Measurements from ENCODE around the gene HMGN1.
"Not testable (repeated sequence)": the region's sequence is repeated elsewhere in the genome, so short reads cannot be mapped to it uniquely, and the experiment has no call there.

HMGN1 gene

GRCh38 chr21:39348355-39349210 is at the start of gene HMGN1:
Gene HMGN1, minus strand, starts transcription at chr21:39349088. Its CDS starts 171 bp downstream, at chr21:39348917.
- DNase-seq, result peak; percentile 87

- DNase-seq, result no peak
These were observed 48.9 kb upstream of the HMGN1 start for GRCh38 chr21:39397646-39398385.

GRCh38 chr21:39392981-39393380 is 44.1 kb upstream of the HMGN1 start:
- DNase-seq, result no peak

- DNase-seq, result no peak
These were observed 41.4 kb upstream of the HMGN1 start for GRCh38 chr21:39390212-39390765.

- DNase-seq, result no peak
These were observed 39.9 kb upstream of the HMGN1 start for GRCh38 chr21:39388811-39389155.

GRCh38 chr21:39388038-39388810 is 39.3 kb upstream of the HMGN1 start:
- DNase-seq, result peak; percentile 91

GRCh38 chr21:39387461-39388037 is 38.7 kb upstream of the HMGN1 start:
- DNase-seq, result peak; percentile 93

GRCh38 chr21:39386899-39387298 is 38.0 kb upstream of the HMGN1 start:
- DNase-seq, result no peak

- DNase-seq, result no peak
These were observed 37.3 kb upstream of the HMGN1 start for GRCh38 chr21:39386194-39386593.

GRCh38 chr21:39385299-39386145 is 36.6 kb upstream of the HMGN1 start:
- DNase-seq, result peak; percentile 49

- no peak for DNase-seq
These were observed 35.9 kb upstream of the HMGN1 start for GRCh38 chr21:39384674-39385298.

GRCh38 chr21:39382096-39382495 is 33.2 kb upstream of the HMGN1 start:
- DNase-seq, result not testable (repeated sequence)

GRCh38 chr21:39381009-39381408 is 32.1 kb upstream of the HMGN1 start:
- DNase-seq, result no peak

- DNase-seq, result peak; percentile 88
These were observed 31.4 kb upstream of the HMGN1 start for GRCh38 chr21:39379986-39380891.

GRCh38 chr21:39377444-39378050 is 28.7 kb upstream of the HMGN1 start:
- no peak for DNase-seq

- DNase-seq, result no peak
These were observed 26.6 kb upstream of the HMGN1 start for GRCh38 chr21:39375446-39375845.

- DNase-seq, result no peak
These were observed 25.2 kb upstream of the HMGN1 start for GRCh38 chr21:39374046-39374445.

- DNase-seq, result no peak
These were observed 24.7 kb upstream of the HMGN1 start for GRCh38 chr21:39373634-39374033.

- DNase-seq, result not testable (repeated sequence)
These were observed 21.0 kb upstream of the HMGN1 start for GRCh38 chr21:39369896-39370288.

- DNase-seq, result no peak
These were observed 18.9 kb upstream of the HMGN1 start for GRCh38 chr21:39367783-39368182.
